COLO668 (cell line): Measurements from ENCODE around the gene STK16.
"Not testable (repeated sequence)": the region's sequence is repeated elsewhere in the genome, so short reads cannot be mapped to it uniquely, and the experiment has no call there.

ENCODE experiments used
- DNase-seq: peaks from one replicate; lab custom pipeline; 2025; ENCODE audit not compliant: unreplicated experiment; lab: John Stamatoyannopoulos, UW

STK16 gene

DNA sequence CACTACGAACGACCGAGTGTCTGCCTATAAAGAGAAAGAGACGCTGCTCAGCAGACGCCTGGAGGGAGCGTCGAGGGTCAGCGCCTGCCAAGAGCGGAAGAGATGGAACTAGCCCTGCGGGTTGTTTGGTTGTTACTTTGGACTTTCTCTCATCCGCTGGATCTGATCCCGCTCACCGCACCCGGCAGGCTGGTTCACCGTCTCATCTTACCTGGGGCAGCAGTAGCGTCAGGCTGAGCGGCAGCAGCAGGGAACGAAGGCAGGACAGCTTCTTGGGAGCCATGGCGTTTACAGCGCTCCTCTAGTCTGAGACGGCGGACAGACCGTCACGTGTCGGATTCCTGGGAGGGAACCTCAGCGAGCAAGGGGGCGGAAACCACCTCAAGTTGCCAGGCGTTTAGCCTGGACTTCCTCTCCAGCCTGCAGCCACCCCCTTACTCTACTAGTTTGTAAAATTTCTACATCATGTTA is 2.0 kb upstream of the STK16 start:
- DNase-seq: no peak

DNA sequence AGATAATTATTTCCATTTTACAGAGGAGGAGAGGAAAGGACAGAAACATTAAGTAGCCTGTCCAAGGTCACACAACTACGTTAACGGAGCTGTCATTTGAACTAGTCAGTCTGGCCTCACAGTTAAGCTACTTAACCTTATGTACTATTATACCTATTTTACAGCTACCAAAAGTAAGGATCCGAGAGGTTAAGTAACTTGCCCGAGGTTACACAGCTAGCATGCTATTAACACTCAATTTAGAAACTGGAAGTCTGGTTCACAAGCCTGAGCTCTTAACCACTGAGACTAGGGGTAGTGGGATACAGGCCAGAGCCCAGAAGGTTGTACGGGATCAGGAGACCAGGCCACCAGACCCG is 511 bp upstream of the STK16 start:
- no peak for DNase-seq

DNA sequence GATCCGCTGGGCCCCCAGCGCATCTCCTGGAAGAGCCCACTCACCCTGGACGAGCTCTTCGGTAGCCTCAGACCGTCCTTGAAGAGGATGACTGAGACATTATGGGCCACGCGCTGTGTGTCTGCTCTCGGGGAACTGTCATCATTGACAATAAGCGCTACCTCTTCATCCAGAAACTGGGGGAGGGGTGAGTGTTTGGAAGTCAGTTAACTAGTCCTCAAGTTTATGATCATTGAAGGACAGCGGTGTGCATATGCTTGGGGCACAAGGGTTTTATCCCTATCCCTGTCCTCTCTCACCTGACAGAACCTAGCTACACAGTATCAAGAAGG is 586 bp downstream of the STK16 start:
- DNase-seq: no peak

DNA sequence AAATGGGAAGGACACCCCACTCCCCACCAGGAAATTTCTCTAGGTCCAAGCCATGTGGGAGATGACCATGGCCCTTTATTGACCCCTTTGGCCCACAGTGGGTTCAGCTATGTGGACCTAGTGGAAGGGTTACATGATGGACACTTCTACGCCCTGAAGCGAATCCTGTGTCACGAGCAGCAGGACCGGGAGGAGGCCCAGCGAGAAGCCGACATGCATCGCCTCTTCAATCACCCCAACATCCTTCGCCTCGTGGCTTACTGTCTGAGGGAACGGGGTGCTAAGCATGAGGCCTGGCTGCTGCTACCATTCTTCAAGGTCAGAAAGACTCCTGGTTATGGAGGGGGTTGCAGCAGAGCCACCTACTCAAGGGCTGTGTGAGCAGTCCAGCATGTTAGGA is 1.3 kb downstream of the STK16 start:
- no peak for DNase-seq

DNA sequence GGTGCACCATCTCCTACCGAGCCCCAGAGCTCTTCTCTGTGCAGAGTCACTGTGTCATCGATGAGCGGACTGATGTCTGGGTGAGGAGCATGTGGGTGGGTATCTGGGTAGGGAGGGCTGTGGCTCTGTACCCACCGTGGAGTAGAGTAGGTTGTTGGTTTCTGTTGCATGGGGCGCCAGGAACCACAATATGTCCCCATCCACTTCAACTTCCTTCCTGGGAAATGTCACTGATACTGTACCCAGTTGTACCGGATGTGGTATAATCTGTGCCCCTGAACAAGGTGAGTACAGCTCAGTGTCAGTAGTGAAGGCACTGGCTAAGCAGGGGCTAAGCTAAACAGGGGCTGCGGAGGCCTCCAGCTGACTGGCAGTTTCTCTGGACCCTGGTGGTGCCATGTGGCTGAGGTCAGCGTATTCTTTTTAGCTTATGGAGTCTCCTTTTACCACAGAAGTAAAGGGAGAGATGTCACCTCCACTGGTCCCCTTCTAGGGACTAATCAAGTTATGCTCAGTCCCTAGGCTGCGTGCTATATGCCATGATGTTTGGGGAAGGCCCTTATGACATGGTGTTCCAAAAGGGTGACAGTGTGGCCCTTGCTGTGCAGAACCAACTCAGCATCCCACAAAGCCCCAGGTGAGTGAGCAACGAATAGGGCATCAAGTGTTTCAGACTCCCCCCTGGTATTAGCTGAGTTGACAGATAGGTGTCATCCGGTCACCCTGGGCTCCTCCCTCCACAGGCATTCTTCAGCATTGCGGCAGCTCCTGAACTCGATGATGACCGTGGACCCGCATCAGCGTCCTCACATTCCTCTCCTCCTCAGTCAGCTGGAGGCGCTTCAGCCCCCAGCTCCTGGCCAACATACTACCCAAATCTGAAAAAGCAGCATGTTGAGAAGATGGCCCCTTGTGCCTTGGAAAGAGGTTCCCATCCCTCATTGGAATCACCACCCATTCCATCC is 2.7 kb downstream of the STK16 start:
- DNase-seq: no peak

DNA sequence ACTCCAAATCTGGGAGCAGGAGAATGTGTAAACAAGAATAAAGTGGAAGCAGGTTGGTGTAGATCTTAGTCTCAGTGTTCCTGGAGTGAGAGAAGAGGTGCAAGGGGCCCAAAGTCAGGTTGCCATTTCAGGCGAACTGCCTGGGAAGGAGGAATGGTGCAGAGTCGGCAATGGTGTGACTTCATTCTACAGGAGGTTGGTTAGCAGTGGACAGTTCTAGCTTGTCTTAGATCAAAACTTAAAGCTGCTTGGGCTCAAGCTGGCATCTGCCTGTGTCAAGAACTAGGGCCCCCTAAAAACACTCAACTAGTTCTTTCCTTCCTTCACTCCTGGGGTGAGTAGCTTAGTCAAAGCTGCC is 3.5 kb downstream of the STK16 start:
- DNase-seq: no peak

DNA sequence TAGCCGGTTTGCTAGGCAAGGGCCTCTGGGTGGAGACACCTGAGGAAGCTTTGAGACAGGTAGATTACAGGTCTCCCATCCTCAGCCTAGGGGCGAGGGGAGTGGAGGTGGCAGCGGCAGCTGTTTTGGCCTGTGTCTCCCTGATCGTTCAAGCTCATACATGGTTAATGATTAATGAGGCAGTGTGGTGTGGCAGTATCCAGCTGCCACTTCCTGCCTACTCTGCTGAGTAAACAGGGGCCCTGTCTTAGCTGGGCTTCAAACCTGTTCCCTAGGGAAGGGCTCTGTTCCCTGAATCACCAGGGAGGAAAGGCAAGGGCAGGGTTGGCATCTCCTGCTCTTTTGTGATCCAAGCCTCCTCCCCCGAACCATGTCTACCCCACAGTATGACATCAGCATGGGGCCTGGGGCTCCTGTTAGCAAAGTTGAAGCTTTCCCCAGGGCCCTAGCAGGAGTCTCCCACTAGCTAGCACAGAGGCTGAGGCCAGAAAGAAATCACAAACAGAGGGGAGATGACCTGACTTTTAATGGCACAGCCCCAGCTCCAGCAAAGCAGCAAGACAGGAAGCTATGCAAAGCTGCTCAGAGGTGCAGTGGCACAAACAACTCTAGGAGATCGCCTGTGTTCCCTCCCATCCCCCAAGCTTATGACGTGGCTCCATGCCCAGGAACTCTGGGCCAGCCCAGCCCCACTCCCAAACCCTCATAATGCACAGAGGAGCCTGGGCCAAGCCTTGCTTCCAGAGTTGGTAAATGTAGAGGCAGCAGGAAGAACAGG is 4.1 kb downstream of the STK16 start:
- DNase-seq: peak; percentile 89

DNA sequence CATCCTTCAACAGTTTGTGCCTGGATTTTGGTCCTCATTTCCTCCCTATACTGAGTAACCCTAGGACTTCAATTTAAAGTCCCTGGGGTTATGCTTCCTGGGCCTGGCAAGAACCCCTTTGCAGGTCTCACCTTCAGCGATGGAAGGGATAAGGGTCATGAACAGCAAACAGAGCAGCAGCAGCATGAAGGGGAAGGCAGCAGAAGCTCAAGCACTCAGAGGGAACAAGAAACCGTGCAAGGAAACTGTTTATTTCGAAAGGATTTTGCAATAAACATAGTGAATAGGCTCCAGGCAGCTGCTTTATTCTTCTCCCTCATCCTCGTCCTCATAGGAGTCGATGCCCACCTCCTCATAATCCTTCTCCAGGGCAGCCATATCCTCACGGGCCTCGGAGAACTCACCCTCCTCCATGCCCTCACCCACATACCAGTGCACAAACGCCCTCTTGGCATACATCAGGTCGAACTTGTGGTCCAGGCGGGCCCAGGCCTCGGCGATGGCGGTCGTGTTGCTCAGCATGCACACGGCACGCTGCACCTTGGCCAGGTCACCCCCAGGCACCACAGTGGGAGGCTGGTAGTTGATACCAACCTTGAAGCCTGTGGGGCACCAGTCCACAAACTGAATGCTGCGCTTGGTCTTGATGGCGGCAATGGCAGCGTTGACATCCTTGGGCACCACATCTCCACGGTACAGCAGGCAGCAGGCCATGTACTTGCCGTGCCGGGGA is 4.9 kb downstream of the STK16 start:
- DNase-seq: no peak

DNA sequence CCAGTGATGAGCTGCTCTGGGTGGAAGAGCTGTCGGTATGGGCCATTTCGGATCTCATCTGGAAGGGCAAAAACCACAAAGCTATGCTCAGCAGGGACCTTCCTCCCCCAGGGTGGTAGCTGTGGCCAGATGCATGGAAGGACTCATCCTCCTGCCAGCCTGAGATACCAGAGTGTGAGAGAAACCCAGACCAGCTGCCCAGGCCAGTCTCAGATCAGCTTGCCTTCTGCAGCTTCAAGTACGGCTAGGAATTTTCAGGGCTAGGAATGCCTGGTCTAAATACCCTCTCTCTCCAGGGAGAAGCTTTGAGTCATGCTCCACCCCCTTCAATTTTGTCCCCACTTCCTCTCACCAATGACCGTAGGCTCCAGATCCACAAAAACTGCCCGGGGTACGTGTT is 6.4 kb downstream of the STK16 start:
- DNase-seq: no peak

DNA sequence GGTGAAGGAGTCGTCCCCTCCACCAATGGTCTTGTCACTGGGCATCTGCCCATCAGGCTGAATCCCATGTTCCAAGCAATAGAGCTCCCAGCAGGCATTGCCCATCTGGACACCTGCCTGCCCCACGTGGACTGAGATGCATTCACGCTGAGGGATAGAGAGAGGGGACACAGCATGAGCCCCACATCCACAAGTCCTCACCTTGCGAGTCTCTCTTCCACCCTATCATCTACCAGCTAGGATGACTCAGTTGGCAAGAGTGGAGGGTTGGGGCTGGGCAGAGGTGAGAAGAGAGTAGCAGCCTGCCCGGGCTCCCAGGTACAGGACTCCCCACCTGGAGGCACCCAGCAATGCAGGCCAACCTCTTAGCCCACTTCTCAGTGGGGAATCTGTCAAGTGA is 6.8 kb downstream of the STK16 start:
- DNase-seq: peak; percentile 60

DNA sequence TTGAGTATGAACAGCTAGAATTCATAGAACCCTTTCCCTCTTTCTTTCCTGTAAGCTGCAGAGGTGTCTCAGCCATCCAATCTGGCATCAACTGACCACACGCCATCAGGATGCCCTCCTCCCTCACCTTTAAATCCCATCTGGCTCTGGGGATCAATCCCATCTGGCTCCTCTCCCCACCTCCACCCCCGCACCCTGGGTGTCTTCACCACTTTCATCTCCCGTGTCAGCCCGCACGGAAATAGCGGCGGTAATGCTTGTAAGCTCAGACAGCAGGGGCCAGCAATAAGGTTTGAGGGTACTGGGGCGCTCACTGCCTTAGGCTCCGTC is 7.3 kb downstream of the STK16 start:
- peak; percentile 63 for DNase-seq

DNA sequence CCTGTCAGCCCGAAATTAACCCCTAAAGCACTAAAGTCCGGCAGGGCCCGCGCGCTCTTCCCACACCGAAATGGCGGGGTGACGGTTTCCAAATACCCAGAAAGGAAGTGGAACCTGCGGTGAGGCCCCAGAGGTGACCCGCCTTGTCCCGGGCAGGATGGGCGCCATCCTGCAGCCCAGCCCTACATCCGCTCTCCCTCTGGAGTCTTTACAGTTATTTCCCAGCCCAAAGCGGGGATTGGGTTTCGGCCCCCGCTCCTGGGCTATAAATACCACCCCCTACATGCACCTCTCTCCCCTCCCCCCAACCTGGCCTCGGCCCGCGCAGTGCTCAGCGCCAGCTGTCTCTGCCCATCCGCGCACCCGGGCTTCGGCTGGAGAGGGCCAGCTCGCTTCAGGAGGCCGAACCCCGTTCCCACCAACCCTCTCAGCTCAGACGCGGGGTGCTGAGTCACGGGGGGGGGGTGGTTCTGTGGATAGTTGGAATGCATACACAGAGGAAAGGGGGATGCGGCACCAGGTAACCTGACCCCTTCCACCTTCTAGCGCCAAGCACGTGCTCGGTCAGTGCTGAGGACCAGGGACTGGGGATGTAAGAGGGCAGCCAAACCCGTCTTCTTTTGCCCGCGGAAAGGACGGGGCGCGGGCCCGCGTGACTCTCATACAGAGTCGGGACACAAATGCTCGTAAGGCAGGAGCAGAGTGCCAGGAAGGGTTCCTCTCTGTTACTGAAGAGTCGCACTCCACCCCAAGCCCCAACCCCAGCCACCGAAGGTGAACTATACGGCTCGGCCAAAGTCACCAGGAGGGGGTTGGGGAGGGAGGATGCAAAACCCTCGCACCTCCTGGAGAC is 7.8 kb downstream of the STK16 start, which contains the start of gene TUBA4B:
TSS of gene TUBA4B (plus strand) at position 344 of the 853 bp plus-strand sequence. CDS start at position 509, 165 bp downstream.
- DNase-seq: peak; percentile 76

DNA sequence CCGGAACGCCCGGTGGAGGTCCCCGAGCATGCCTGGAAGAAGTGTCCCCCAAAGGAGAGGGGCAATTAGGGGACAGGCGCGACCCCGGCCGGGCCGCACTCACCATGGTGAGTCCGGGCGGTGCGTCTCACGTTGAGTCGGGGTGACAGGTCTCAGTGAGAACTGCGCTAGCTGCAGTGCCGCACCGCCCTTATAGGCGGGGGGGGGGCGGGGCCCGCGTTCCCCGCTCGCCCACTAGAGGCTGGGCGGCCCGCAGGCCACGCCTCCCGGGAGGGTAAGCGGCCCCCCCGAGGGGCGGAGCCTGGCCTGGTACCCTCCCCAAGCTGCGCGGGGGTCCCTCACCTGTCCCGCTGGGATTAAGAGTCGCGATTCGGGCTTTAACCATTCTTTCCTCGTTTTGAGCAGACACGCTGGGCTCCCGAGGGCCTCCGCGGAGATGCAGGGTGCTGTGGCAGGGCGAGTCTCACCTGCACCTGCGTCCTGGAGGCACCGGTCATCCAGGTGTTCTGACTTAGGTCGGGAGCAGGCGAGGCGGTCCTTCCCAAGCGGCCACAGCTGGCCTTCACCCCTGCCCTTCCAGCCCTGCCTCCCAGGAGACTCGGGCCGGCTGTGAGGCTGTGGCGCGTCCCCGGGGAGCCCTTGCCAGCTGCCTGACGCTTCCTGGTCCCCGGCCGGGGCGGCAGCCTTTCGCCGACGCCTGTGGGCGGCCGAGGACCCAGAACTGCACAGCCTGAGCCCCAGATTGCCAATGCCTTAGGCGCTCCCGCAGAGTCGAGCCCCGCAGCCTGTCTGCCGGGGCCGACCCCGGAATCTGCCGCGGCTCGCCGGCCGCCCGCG is 8.7 kb downstream of the STK16 start, which contains the start of gene TUBA4A:
TSS of gene TUBA4A (minus strand) at position 166 of the 837 bp plus-strand sequence. CDS start at position 106, 60 bp downstream.
- peak; percentile 94 for DNase-seq

DNA sequence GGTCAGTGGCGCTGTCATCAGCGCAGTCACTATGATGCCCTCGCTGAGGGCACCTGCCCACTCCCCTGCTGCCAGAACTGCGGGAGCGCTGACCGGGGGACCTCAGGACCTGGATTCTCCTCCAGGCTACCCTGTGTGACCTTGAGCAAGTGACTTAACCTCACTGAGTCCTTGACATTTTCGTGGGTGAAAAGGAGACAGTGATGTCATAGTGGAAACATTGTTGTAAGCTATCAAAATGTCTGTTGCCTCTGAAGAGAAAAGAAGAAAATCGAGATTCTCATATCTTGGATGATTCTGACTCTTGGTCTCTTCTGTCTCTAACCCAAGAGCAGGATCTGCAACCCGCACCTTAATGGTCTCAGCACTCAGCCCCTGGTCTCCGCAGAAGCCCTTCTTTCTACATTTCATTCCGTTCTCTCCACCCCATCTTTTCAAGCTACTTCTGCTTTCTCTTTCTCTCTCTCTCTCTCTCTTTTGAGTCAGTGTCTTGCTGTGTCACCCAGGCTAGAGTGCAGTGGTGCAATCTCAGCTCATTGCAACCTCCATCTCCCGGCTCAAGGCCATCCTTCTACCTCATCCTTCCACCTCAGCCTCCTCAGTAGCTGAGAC is 9.4 kb downstream of the STK16 start:
- DNase-seq: no peak

DNA sequence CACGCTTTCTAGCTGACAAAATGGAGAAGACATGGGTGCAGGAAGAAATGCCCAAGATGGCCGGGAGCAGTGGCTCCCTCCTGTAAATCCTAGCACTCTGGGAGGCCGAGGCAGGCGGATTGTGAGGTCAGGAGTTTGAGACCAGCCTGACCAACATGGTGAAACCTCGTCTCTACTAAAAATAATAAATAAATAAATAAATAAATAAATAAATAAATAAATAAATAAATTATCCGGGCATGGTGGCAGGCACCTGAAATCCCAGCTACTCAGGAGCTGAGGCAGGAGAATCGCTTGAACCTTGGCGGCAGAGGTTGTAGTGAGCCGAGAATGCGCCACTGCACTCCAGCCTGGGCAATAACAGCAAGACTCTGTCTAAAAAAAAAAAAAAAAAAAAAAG is 13.7 kb downstream of the STK16 start:
- DNase-seq: not testable (repeated sequence)

DNA sequence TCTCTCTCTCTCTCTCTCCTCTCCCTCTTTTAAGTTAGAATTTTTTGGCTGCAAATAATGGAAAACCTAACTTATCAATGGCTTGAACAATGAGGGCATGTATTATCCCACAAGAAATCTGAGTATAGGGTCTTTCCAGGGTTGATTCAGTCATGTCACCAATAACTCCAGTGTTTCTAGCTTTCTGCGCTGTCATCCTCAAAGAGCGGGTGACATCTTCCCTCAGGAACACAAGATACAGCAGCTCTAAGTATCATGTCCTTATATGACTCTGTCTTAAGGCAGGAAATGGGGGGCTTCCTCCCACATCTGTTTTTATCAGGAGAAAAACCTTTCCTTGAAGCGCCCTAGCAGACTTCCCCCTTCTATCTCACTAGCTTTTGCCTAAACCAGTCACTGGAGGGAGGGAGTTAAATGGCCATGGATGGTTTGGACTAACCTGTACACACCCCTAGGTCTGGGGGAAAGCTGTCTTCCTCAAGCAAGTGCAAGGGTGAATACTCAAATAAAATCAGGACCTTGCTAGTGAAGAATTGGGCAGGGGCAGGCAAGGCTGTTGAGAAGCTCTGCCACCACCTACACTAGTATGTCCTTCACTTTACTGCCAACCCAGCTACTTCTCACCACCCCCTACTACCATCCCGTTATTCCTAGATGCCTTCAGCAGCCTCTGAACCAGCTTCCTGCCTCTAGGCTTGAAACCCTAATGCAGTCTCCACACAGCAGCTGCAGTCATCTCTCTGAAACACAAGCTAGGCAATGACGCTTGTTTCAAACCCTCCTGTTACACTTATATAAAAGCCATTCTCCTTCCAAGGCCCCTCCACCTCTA is 16.0 kb downstream of the STK16 start:
- DNase-seq: no peak

DNA sequence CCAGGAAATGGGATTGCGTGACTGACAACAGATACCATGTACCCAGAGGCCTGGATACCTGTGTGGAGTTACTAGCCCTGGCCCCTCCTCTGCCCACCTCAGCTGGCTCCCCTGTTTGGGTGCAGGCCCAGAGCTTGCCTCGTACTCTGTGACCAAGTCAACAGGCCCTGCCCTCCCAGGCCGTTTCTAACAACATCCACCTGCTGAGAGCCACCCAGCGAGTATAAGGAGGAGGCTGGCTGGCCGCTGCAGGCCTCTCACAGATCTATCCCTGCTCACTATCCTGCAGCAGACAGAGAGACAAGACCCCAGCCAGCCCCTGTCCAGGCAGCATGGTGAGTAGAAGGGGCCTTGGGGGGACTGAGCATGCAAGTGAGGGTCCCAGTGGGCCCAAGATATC is 21.0 kb downstream of the STK16 start:
- DNase-seq: no peak

DNA sequence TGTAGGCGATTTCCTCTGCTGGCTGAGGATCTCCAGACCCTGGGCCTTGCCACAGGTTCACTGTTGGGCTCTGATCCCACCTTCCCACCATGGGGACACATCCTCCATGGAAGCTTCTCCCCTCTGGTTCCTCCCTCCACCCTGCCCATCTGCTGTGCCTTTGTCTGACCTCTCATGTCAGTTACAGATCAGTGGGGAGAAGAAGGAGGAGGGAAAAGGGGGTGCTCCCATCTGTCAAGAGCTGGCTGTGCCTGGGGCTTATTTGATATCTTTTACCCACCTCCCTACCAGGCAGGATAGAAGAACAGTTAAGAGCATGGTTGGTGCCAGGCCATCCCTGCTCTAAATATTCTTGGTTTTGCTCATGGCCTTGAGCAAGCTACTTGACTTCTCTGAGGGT is 21.6 kb downstream of the STK16 start:
- DNase-seq: no peak
